T-helper 17 cell (primary cell): ENCODE data around the gene OTUB1. TPM values are rescaled to one million over a fixed set of nuclear protein-coding genes. Genes with fewer than 3 reads are reported as not detected.
A peak's percentile ranks its signal among the peaks of the same experiment; 100 is the strongest.
"Not testable (repeated sequence)": the region's sequence is repeated elsewhere in the genome, so short reads cannot be mapped to it uniquely, and the experiment has no call there.

Source experiments
- ATAC-seq: fragments of 150-1000 bp; cut with Tn5 transposase; 2 replicates; pipeline ENCODE4 v1.10.0; 2021; ENCODE audit warnings: mild to moderate bottlenecking, moderate library complexity
- DNase-seq, 3 donors: peaks; one replicate each; pipeline versions ENCODE4 v3.0.0 to v3.0.0-alpha.2; 2020 to 2021
- H3K9me3 ChIP-seq: one replicate; pipeline ENCODE4 v1.7.0; 2013; ENCODE audit warnings: low read length, mild to moderate bottlenecking; ENCODE audit not compliant: control insufficient read depth, poor library complexity, severe bottlenecking
- H3K27ac Mint-ChIP-seq: one replicate; pipeline ENCODE4 v1.8.0; 2022; ENCODE audit warnings: mild to moderate bottlenecking, moderate library complexity, mixed read lengths
- H3K27me3 Mint-ChIP-seq: one replicate; pipeline ENCODE4 v1.8.0; 2022; ENCODE audit warnings: mixed read lengths
- H3K36me3 Mint-ChIP-seq: one replicate; pipeline ENCODE4 v1.8.0; 2022; ENCODE audit warnings: low read depth, mixed read lengths
- H3K4me1 Mint-ChIP-seq: one replicate; pipeline ENCODE4 v1.8.0; 2022; ENCODE audit warnings: mild to moderate bottlenecking, mixed read lengths
- H3K4me3 Mint-ChIP-seq: one replicate; pipeline ENCODE4 v1.8.0; 2022; ENCODE audit warnings: mild to moderate bottlenecking, moderate library complexity, mixed read lengths
- total RNA-seq, 4 donors: library from RNA in 2 of 4; stranded (reverse) in 2 of 4; gene quantifications; one replicate each; pipeline ENCODE4 v1.2.3 and lab custom pipeline; 2022 to 2026

OTUB1 gene
- total RNA-seq, 2 donors from 2014 or later, result 62.2 to 65.1 TPM

DNA sequence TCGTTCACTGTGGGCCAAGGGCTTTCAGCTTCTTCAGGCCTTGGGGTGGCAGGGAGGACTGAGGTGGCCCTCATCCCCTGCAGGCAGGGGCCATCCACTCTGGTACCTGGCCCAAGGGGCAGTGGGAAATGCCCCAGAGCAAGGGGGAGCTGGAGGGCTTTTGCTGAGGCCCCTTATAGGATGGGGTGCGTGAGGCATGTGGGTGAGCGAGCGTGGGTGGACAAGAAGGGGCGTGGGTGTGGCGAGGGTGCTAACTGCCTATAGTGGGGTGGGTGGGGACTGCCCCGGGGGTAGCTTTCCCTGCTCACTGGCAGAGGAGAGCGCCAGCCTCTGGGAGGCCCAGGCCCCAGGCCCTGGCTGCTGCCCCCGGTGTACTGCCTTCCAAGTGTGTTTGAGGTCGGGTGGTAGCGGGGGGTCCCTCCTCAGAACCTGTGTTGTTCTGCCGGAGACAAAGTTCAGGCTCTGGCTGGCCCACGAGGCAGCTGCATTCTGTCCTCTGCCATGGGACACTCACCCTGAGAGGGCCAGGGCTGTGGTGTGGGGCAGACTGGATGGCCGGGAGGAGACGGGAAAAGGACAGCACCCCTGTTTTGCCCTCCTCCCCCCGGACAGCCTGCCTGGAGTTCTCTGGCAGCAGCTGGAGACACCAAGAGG is 52.9 kb downstream of the OTUB1 start:
- no peaks in the 10 kb centered on the region for H3K36me3 Mint-ChIP-seq
- H3K9me3 ChIP-seq, result no peaks in the 10 kb centered on the region
- H3K4me3 Mint-ChIP-seq, result no peak overlapping the region
- H3K4me1 Mint-ChIP-seq, result peaks cover 8% of the 10 kb centered on the region
- no peak for ATAC-seq
- no peak overlapping the region for H3K27ac Mint-ChIP-seq
- no peak for DNase-seq
- H3K27me3 Mint-ChIP-seq, result peaks cover 37% of the 10 kb centered on the region

DNA sequence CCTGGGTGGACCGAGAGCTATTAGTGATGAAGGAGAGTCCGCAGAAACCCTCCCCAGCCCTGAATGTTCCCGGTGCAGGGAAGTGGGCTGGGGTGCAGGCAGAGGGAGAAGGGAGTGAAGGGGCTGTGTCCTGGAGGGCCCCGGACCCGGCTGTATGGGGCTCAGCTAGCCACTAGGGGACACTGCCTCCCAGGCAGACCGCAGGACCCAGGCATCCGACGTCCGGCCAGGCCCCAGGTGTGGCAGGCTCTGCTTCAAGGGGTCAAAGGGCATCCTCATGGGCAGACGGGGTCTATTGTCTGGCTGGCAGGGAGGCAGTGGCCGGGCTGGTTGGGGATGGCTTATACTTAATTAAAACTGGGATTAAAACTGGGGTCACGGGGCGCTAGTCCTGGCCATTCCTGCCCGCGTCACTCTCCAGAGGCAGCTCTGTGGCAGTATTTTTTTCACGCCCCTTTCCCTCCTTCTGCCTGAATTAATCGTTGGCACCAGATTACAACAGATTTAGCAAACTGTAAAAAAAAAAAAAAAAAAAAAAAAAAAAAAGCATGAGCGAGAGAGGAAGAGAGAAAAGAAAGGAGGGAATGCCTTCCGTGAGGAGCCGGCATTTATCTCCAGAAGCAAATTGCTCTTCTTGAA is 54.6 kb downstream of the OTUB1 start:
- DNase-seq (no peak), ATAC-seq (no peak)
- Mint-ChIP-seq H3K4me3 (peak overlapping the region; percentile 57), H3K36me3 (no peaks in the 10 kb centered on the region), H3K27ac (no peak overlapping the region), H3K4me1 (peaks cover 2% of the 10 kb centered on the region), H3K27me3 (peaks cover 25% of the 10 kb centered on the region)
- no peaks in the 10 kb centered on the region for H3K9me3 ChIP-seq

DNA sequence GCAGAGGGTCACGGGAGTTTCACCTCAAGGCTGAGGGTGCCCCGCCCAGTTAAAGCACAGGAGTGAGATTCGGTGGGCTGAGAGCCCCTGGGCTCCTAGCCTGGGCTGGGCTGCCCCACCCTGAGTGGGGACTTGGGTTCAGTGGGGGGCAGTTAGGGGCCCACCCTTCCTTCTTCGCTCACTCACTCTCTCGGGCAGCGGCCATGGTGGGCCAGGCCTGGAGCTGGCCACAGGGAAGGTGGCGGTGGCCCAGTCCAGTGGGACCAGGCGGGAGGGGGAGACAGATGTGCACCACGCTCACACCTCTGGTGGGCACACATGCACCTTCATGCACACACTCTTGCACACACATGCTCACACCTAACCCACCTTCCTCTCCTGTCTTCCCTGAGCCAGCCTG is 55.6 kb downstream of the OTUB1 start:
- Mint-ChIP-seq H3K27me3 (peaks cover 25% of the 10 kb centered on the region), H3K4me1 (peaks cover 2% of the 10 kb centered on the region), H3K4me3 (no peak overlapping the region), H3K27ac (no peak overlapping the region), H3K36me3 (no peaks in the 10 kb centered on the region)
- ATAC-seq (no peak), DNase-seq (no peak)
- H3K9me3 ChIP-seq, result no peaks in the 10 kb centered on the region

DNA sequence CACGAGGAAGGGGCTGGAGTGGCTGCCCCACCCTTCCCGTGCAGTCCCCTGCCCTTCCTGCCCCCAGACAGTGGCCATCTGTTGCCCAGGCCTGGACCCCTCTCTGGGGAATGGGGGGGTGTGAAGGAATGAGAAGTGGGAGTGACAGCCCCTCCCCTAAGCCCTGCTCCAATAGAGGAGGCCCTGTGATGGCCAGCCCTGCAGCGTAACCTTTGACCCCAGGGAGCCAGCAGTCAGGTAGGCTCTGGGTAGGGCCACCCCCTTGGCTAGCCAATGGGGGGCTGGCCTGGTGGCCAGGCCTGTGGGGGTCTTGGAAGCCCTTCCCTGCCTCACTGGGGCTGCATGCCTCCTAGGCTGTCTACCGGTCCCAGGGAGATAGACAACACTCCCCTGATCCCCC is 56.1 kb downstream of the OTUB1 start:
- Mint-ChIP-seq H3K27me3 (peaks cover 25% of the 10 kb centered on the region), H3K36me3 (no peaks in the 10 kb centered on the region), H3K4me1 (peaks cover 2% of the 10 kb centered on the region), H3K4me3 (no peak overlapping the region), H3K27ac (no peak overlapping the region)
- DNase-seq, result no peak
- no peaks in the 10 kb centered on the region for H3K9me3 ChIP-seq
- no peak for ATAC-seq

DNA sequence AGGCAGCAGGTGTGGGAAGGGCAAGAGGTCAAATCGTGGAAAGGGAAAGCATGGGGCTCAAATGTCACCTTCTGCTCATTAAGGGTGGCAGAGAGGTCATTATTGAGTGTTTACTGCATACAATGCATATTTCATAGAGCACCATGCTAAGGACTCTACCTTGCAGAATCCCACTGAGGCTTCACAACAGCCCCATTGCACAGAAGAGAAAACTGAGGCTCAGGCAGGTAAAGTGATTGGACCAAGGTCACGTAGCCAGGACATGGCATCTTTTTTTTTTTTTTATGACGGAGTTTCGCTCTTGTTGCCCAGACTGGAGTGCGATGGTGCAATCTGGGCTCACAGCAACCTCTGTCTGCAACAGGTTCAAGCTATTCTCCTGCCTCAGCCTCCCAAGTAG is 57.3 kb downstream of the OTUB1 start:
- Mint-ChIP-seq H3K27me3 (peaks cover 16% of the 10 kb centered on the region), H3K4me3 (no peak overlapping the region), H3K27ac (no peak overlapping the region), H3K4me1 (peaks cover 2% of the 10 kb centered on the region), H3K36me3 (no peaks in the 10 kb centered on the region)
- no peaks in the 10 kb centered on the region for H3K9me3 ChIP-seq
- ATAC-seq (no peak), DNase-seq (no peak)

DNA sequence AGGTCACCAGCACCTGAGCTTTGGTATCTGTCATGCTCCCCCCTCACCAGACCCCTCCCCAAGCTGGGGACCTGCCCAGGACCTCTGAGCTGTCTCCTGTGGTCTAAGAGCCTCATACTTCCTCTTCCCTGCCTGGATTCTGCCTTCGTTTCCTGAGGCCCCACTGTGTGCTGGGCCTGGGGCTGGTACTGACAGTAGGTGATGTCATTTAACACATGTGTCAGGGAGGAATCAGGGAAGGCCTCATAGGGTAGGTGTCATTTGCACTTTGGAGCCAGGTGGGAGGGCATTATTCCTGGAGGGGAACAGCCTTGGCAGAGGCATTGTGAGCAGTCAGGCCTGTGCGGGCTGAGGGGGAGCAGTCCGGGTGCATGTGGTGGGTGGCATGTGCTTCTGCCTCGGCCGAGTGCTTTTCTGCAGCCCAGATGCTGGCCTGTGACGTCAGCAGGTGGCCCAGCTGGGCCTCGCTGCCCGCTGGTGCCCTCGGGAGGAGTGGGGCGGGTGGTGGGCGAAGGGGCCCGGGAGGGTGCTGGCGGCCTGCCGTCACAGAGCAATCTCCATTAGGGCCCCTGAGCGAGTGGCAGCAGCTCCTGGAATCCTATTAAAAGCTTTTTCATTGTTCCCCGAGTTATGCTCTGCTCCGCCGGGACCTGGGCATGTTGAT is 58.6 kb downstream of the OTUB1 start:
- Mint-ChIP-seq H3K4me1 (peaks cover 2% of the 10 kb centered on the region), H3K4me3 (no peak overlapping the region), H3K27me3 (peaks cover 9% of the 10 kb centered on the region), H3K27ac (no peak overlapping the region), H3K36me3 (no peaks in the 10 kb centered on the region)
- DNase-seq (no peak), ATAC-seq (no peak)
- no peaks in the 10 kb centered on the region for H3K9me3 ChIP-seq

DNA sequence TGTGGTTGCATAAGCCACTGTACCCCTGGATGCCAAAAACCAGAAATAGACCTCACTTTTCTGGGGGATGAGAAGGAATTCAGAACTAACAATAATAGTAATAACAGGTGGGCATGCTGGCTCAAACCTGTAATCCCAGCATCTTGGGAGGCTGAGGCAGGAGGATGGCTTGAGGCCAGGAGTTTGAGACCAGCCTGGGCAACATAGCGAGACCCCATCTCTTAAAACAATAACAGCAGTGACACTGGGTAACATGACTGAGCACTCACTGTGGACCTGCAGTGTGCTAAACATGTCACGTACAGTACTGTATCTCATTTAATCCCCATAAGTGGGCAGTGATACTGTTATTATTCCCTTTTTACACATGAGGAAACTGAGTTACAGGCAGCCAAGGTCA is 59.5 kb downstream of the OTUB1 start:
- no peak overlapping the region for H3K4me3 Mint-ChIP-seq
- no peaks in the 10 kb centered on the region for H3K4me1 Mint-ChIP-seq
- DNase-seq, result no peak
- H3K27ac Mint-ChIP-seq, result no peak overlapping the region
- no peaks in the 10 kb centered on the region for H3K36me3 Mint-ChIP-seq
- H3K9me3 ChIP-seq, result no peaks in the 10 kb centered on the region
- peaks cover under 1% of the 10 kb centered on the region for H3K27me3 Mint-ChIP-seq
- ATAC-seq, result no peak

DNA sequence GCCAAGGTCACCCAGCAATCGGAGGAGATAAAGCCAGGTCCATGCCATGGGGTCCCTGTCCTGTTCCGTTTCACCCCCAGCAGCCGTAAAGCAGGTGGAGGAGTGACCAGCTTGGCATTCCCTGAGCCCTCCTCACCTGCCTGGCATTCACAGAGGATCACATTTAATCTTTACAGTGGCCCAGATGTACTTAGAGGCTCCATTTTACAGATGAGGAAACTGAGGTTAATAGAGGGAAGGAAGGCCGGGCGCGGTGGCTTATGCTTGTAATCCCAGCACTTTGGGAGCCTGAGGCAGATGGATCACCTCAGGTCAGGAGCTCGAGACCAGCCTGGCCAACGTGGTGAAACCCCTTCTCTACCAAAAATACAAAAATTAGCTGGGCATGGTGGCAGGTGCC is 61.1 kb downstream of the OTUB1 start:
- ATAC-seq, H3K4me1 Mint-ChIP-seq, H3K36me3 Mint-ChIP-seq, H3K27me3 Mint-ChIP-seq, DNase-seq, H3K9me3 ChIP-seq, H3K4me3 Mint-ChIP-seq, H3K27ac Mint-ChIP-seq: not testable (repeated sequence)

Other genes starting within 250 kb of the OTUB1 start
- gene ZFTA, start 217.7 kb upstream of the OTUB1 start, total RNA-seq, result 1 to 10 TPM; 1.1 to 1.9 TPM
- gene SPINDOC, start 173.0 kb upstream of the OTUB1 start, total RNA-seq, result 1 to 10 TPM; 8.5 to 9.4 TPM
- 10 to 100 TPM; 44.6 to 53.5 TPM for gene MARK2, start 147.3 kb upstream of the OTUB1 start, total RNA-seq
- gene RCOR2, start 69.3 kb upstream of the OTUB1 start, total RNA-seq, result not detected
- gene NAA40, start 47.4 kb upstream of the OTUB1 start, total RNA-seq, result 10 to 100 TPM; 16.6 to 19.3 TPM
- gene COX8A, start 11.8 kb upstream of the OTUB1 start, total RNA-seq, result 100 to 1,000 TPM; 108 to 129 TPM
- gene FLRT1, start 49.5 kb downstream of the OTUB1 start, total RNA-seq, result not detected
- gene MACROD1, start 179.7 kb downstream of the OTUB1 start, total RNA-seq, result 1 to 10 TPM; 3.9 to 7.5 TPM
- gene STIP1, start 199.7 kb downstream of the OTUB1 start, total RNA-seq, result 10 to 100 TPM; 66.9 to 69.1 TPM
- 100 to 1,000 TPM; 151 to 182 TPM for gene FERMT3, start 220.3 kb downstream of the OTUB1 start, total RNA-seq
- 10 to 100 TPM; 16.2 to 16.6 TPM for gene TRPT1, start 239.7 kb downstream of the OTUB1 start, total RNA-seq
- gene NUDT22, start 239.8 kb downstream of the OTUB1 start, total RNA-seq, result 10 to 100 TPM; 30.8 to 42.8 TPM
- gene DNAJC4, start 244.1 kb downstream of the OTUB1 start, total RNA-seq, result 10 to 100 TPM; 29.0 to 35.0 TPM
- 10 to 100 TPM; 44.9 to 48.3 TPM for gene VEGFB, start 248.1 kb downstream of the OTUB1 start, total RNA-seq